Measurements from ENCODE around the gene MAP3K2. TPM values are rescaled to one million over a fixed set of nuclear protein-coding genes. Genes with fewer than 3 reads are reported as not detected.

Gene MAP3K2
- total RNA-seq, 1 donor from 2014 or later: 47.6 TPM

DNA sequence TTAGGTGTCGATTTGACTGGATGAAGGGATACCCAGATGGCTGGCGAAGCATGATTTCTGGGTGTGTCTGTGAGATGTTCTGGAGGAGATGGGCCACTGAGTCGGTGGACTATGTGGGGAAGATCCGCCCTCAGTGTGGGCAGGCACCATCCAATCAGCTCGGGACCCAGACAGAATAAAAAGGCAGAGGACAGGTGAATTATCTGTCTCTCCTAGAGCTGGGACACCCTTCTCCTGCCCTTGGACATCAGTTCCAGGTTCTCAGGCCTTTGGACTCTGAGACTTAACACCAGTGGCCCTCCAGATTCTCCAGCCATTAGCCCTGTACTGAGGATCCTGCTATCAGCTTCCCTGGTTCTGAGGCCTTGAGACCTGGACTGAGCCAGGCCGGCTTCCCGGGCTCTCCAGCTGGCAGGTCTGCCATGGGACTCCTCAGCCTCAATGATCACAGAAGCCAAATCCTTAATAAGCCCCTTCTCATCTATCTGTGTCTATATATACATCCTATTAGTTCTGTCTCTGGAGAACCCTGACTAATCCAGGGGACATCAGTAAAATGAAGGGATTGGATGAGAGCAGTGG, 42.2 kb upstream of the MAP3K2 start:
- no peaks in the 10 kb centered on the region for H3K9me3 Mint-ChIP-seq
- peaks cover 12% of the 10 kb centered on the region for H3K27me3 Mint-ChIP-seq (ENCODE audit: low read depth)
- TF ChIP-seq, protein P1, sequence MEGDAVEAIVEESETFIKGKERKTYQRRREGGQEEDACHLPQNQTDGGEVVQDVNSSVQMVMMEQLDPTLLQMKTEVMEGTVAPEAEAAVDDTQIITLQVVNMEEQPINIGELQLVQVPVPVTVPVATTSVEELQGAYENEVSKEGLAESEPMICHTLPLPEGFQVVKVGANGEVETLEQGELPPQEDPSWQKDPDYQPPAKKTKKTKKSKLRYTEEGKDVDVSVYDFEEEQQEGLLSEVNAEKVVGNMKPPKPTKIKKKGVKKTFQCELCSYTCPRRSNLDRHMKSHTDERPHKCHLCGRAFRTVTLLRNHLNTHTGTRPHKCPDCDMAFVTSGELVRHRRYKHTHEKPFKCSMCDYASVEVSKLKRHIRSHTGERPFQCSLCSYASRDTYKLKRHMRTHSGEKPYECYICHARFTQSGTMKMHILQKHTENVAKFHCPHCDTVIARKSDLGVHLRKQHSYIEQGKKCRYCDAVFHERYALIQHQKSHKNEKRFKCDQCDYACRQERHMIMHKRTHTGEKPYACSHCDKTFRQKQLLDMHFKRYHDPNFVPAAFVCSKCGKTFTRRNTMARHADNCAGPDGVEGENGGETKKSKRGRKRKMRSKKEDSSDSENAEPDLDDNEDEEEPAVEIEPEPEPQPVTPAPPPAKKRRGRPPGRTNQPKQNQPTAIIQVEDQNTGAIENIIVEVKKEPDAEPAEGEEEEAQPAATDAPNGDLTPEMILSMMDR (IDR thresholded peaks at IDR 0.05; ENCODE audit: unreplicated experiment): no peak
- H3K4me1 Mint-ChIP-seq: no peaks in the 10 kb centered on the region
- H3K4me3 Mint-ChIP-seq: no peak overlapping the region
- no peak overlapping the region for H3K27ac Mint-ChIP-seq
- H3K36me3 Mint-ChIP-seq: no peaks in the 10 kb centered on the region
- peak in 1 of 2 experiments; percentile 29 for DNase-seq (ENCODE audit: low spot score in 2 of 2, unreplicated experiment in 2 of 2)

DNA sequence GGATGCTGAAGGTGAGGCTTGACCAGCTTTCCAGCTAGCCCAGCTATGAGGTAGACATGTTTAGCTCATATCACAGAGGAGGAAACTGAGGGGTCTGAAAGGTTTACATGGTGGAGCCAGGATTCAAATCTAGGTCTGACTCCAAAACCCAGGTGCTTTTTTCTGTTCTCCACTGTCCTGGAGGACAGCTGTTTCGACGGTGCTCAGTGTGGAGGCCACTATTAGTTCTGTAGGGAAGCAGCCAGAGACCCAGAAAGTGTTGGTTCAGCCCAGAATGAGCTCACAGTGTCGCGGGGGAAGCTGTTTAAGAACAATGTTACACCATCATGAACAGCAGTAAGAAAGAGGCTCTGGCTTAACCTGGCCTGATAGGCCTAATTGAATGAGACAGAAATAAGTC, 41.5 kb upstream of the MAP3K2 start:
- DNase-seq (ENCODE audit: low spot score in 2 of 2, unreplicated experiment in 2 of 2): peak in 1 of 2 experiments; percentile 14
- Mint-ChIP-seq H3K27ac (no peak overlapping the region), H3K9me3 (no peaks in the 10 kb centered on the region), H3K4me1 (no peaks in the 10 kb centered on the region), H3K36me3 (no peaks in the 10 kb centered on the region), H3K27me3 (ENCODE audit: low read depth) (peaks cover 16% of the 10 kb centered on the region), H3K4me3 (no peak overlapping the region)
- TF ChIP-seq, protein P1 (IDR thresholded peaks at IDR 0.05; ENCODE audit: unreplicated experiment): no peak

DNA sequence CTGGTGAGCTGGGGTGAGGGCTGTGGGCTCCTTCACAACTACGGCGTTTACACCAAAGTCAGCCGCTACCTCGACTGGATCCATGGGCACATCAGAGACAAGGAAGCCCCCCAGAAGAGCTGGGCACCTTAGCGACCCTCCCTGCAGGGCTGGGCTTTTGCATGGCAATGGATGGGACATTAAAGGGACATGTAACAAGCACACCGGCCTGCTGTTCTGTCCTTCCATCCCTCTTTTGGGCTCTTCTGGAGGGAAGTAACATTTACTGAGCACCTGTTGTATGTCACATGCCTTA, 41.0 kb upstream of the MAP3K2 start:
- no peaks in the 10 kb centered on the region for H3K9me3 Mint-ChIP-seq
- TF ChIP-seq, protein P1 (IDR thresholded peaks at IDR 0.05; ENCODE audit: unreplicated experiment): no peak
- DNase-seq (ENCODE audit: low spot score in 2 of 2, unreplicated experiment in 2 of 2): no peak

DNA sequence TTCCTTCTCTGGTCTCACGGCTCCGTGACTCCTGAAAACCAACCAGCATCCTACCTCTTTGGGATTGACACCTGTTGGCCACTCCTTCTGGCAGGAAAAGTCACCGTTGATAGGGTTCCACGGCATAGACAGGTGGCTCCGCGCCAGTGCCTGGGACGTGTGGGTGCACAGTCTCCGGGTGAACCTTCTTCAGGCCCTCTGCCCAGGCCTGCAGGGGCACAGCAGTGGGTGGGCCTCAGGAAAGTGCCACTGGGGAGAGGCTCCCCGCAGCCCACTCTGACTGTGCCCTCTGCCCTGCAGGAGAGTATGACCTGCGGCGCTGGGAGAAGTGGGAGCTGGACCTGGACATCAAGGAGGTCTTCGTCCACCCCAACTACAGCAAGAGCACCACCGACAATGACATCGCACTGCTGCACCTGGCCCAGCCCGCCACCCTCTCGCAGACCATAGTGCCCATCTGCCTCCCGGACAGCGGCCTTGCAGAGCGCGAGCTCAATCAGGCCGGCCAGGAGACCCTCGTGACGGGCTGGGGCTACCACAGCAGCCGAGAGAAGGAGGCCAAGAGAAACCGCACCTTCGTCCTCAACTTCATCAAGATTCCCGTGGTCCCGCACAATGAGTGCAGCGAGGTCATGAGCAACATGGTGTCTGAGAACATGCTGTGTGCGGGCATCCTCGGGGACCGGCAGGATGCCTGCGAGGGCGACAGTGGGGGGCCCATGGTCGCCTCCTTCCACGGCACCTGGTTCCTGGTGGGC, 40.5 kb upstream of the MAP3K2 start:
- H3K27me3 Mint-ChIP-seq (ENCODE audit: low read depth): peaks cover 27% of the 10 kb centered on the region

More for the DNA sequence above, 41.0 kb upstream of the MAP3K2 start:
- H3K27me3 Mint-ChIP-seq (ENCODE audit: low read depth): peaks cover 22% of the 10 kb centered on the region
- H3K36me3 Mint-ChIP-seq: no peaks in the 10 kb centered on the region
- peaks cover 3% of the 10 kb centered on the region for H3K4me1 Mint-ChIP-seq
- no peak overlapping the region for H3K4me3 Mint-ChIP-seq
- H3K27ac Mint-ChIP-seq: no peak overlapping the region

DNA sequence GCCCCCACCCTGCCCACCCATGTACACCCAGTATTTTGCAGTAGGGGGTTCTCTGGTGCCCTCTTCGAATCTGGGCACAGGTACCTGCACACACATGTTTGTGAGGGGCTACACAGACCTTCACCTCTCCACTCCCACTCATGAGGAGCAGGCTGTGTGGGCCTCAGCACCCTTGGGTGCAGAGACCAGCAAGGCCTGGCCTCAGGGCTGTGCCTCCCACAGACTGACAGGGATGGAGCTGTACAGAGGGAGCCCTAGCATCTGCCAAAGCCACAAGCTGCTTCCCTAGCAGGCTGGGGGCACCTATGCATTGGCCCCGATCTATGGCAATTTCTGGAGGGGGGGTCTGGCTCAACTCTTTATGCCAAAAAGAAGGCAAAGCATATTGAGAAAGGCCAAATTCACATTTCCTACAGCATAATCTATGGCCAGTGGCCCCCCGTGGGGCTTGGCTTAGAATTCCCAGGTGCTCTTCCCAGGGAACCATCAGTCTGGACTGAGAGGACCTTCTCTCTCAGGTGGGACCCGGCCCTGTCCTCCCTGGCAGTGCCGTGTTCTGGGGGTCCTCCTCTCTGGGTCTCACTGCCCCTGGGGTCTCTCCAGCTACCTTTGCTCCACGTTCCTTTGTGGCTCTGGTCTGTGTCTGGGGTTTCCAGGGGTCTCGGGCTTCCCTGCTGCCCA, 39.7 kb upstream of the MAP3K2 start:
- H3K9me3 Mint-ChIP-seq: no peaks in the 10 kb centered on the region
- peaks cover 6% of the 10 kb centered on the region for H3K4me1 Mint-ChIP-seq
- TF ChIP-seq, protein P1 (IDR thresholded peaks at IDR 0.05; ENCODE audit: unreplicated experiment): no peak
- H3K4me3 Mint-ChIP-seq: no peak overlapping the region
- no peaks in the 10 kb centered on the region for H3K36me3 Mint-ChIP-seq
- no peak overlapping the region for H3K27ac Mint-ChIP-seq
- peaks cover 32% of the 10 kb centered on the region for H3K27me3 Mint-ChIP-seq (ENCODE audit: low read depth)
- DNase-seq (ENCODE audit: low spot score in 2 of 2, unreplicated experiment in 2 of 2): peak in 1 of 2 experiments; percentile 1

More for the DNA sequence above, 40.5 kb upstream of the MAP3K2 start:
- Mint-ChIP-seq H3K9me3 (no peaks in the 10 kb centered on the region), H3K36me3 (no peaks in the 10 kb centered on the region), H3K27ac (no peak overlapping the region), H3K4me1 (peaks cover 6% of the 10 kb centered on the region), H3K4me3 (no peak overlapping the region)
- peak in 1 of 2 experiments; percentile 31 for DNase-seq (ENCODE audit: low spot score in 2 of 2, unreplicated experiment in 2 of 2)
- TF ChIP-seq, protein P1 (IDR thresholded peaks at IDR 0.05; ENCODE audit: unreplicated experiment): no peak
